AG04450 (cell line): ENCODE measurements around the gene RCOR2. TPM values are rescaled to one million over a fixed set of nuclear protein-coding genes. Genes with fewer than 3 reads are reported as not detected.

Experiments
- CTCF ChIA-PET: fragments of 300-600, 350-600 bp; formaldehyde crosslinking; extraction: SDS; loops from one replicate; lab custom pipeline; 2022; ENCODE audit warnings: antibody characterized with exemption, inconsistent platforms; lab: Charles Lee
- POLR2A ChIA-PET: fragments of 350-600 bp; formaldehyde crosslinking; extraction: SDS; loops from one replicate; lab custom pipeline; 2021; ENCODE audit warnings: antibody characterized with exemption, inconsistent platforms; lab: Yijun Ruan, JAX
- DNase-seq: peaks from one replicate; pipeline ENCODE4 v3.0.0-alpha.2; 2011; ENCODE audit warnings: low read depth, low spot score
- H3K27ac ChIP-seq: one replicate; pipeline ENCODE4 v1.5.1; 2012; ENCODE audit warnings: low read depth, low read length, control low read depth
- H3K27me3 ChIP-seq: one replicate; pipeline ENCODE4 v1.6.0; 2012; ENCODE audit warnings: low read length; ENCODE audit not compliant: control insufficient read depth, insufficient read depth
- H3K4me3 ChIP-seq: 2 replicates; pipeline ENCODE4 v1.5.1; 2011; ENCODE audit warnings: mild to moderate bottlenecking, low read depth, low read length, control low read depth
- H3K9me3 ChIP-seq: 2 replicates; pipeline ENCODE4 v1.5.1; 2012; ENCODE audit warnings: low read length; ENCODE audit not compliant: control insufficient read depth, insufficient read depth
- CTCF ChIP-seq: IDR thresholded peaks from 2 replicates; pipeline ENCODE4 v1.5.1; 2011; ENCODE audit warnings: low read depth, low read length, control low read depth, inconsistent platforms
- polyA plus RNA-seq: library from polyadenylated mRNA; depleted of rRNA; stranded (reverse); fragments of >200 nt; gene quantifications from 2 replicates; pipeline ENCODE4 v1.2.3, GENCODE V29; 2011

Gene RCOR2
- polyA plus RNA-seq, 1 experiment, result 4.4 TPM

GRCh38 chr11:63942803-63943202, 25.8 kb upstream of the RCOR2 start:
- H3K9me3 ChIP-seq, result no peaks in the 10 kb centered on the region; the same call in 1 of the 2 replicates
- POLR2A ChIA-PET, result no interaction called here
- CTCF ChIA-PET, result interaction anchor here (8.2 kb wide), 1 partner anchor 107 kb away, joined by 256 read pairs; the partner anchor contains the start of gene MARK2
- H3K4me3 ChIP-seq, result no peak overlapping the region
- no peak for DNase-seq
- no peak overlapping the region for H3K27ac ChIP-seq
- no peaks in the 10 kb centered on the region for H3K27me3 ChIP-seq
- no peak for TF ChIP-seq CTCF

- ChIA-PET POLR2A (no interaction called here), CTCF (interaction anchor here (8.2 kb wide), 1 partner anchor 106 kb away, joined by 256 read pairs; the partner anchor contains the start of gene MARK2)
- H3K27me3 ChIP-seq, result no peaks in the 10 kb centered on the region
- H3K4me3 ChIP-seq, result no peak overlapping the region
- H3K9me3 ChIP-seq, result no peaks in the 10 kb centered on the region; the same call in 1 of the 2 replicates
- DNase-seq, result no peak
- no peak overlapping the region for H3K27ac ChIP-seq
- no peak for TF ChIP-seq CTCF
These were observed 24.9 kb upstream of the RCOR2 start for GRCh38 chr11:63941901-63942300.

GRCh38 chr11:63940786-63941185, 23.8 kb upstream of the RCOR2 start:
- ChIA-PET CTCF (no interaction called here), POLR2A (no interaction called here)
- no peak for DNase-seq
- Histone ChIP-seq H3K9me3 (no peaks in the 10 kb centered on the region; the same call in 1 of the 2 replicates), H3K27me3 (no peaks in the 10 kb centered on the region), H3K27ac (no peak overlapping the region), H3K4me3 (no peak overlapping the region)
- no peak for TF ChIP-seq CTCF

- Histone ChIP-seq H3K9me3 (no peaks in the 10 kb centered on the region; the same call in 1 of the 2 replicates), H3K27ac (no peak overlapping the region), H3K27me3 (no peaks in the 10 kb centered on the region), H3K4me3 (peak overlapping the region; percentile 94)
- CTCF ChIA-PET, result interaction anchor here (1.0 kb wide), 1 partner anchor 102 kb away, joined by 3 read pairs; no protein-coding TSS in a partner anchor
- TF ChIP-seq CTCF, result peak; percentile 14
- POLR2A ChIA-PET, result no interaction called here
- no peak for DNase-seq
These were observed 22.5 kb upstream of the RCOR2 start for GRCh38 chr11:63939397-63939891.

GRCh38 chr11:63938479-63939396, 21.8 kb upstream of the RCOR2 start, which contains the start of gene NAA40:
Gene NAA40, plus strand, starts transcription at chr11:63939002. Its CDS starts 95 bp downstream, at chr11:63939097.
- POLR2A ChIA-PET, result interaction anchor here (0.6 kb wide), 1 partner anchor 1285 kb away, joined by 4 read pairs; no protein-coding TSS in a partner anchor
- peak within 1 kb of the TSS; percentile 94 for H3K4me3 ChIP-seq
- CTCF ChIA-PET, result interaction anchor here (1.0 to 1.1 kb wide), 2 partner anchors 38 to 101 kb away, joined by 3 read pairs; no protein-coding TSS in a partner anchor
- no peak for TF ChIP-seq CTCF
- no peaks in the 10 kb centered on the region for H3K27me3 ChIP-seq
- DNase-seq, result peak; percentile 90
- H3K27ac ChIP-seq, result peak within 1 kb of the TSS; percentile 33
- no peaks in the 10 kb centered on the region; the same call in 1 of the 2 replicates for H3K9me3 ChIP-seq
